Measurements from ENCODE around the gene AP5Z1.

The AP5Z1 gene

DNA sequence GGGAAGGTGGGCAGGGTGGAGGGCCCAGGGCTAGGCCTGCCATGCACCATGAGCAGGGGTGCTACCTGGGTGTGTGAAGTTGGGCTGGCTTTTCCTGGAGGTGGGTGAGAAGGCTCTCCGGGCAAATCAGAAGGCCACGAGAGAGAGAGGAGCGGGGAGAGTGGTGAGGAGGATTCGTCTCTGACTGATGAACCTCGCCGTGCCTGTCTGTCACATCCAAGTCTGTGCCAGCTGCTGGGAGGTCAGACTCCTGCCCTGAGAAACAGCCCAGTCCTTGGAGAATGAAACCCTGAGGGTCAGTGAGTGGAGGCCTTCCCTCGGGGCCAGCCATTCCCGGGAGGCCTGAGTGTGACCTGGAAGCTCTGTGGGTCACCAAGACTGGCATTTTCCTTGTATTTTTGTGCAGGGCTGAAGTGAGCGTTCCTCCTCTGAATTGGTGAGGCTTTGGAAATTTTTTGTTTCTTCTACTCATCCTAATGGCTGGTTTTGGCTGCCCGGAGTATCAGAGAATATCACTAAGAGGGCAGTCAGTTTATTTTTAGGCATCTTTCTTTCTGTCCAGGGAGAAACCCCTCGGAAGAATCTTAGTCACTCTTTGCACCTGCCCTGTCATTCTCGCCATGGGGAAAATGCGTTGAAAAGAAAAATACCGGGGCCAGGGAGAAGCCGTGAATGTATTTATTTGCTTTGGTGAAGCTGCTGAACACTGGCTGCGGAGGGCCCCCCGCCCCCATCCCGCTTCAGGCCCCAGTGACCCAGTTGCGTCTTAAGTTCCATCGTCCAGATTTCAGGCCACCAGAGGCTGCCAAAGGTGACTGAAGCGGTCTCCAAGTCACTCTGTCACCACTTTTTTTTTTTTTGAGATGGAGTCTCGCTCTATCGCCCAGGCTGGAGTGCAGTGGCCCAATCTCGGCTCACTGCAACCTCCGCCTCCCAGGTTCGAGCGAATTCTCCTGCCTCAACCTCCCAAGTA is 6.5 kb upstream of the AP5Z1 start:
- no peak for DNase-seq

- DNase-seq, result no peak
These were observed 5.7 kb upstream of the AP5Z1 start for GRCh38 chr7:4769761-4770160.

- DNase-seq, result no peak
These were observed 4.5 kb upstream of the AP5Z1 start for GRCh38 chr7:4770886-4771285.

- no peak for DNase-seq
These were observed 3.7 kb upstream of the AP5Z1 start for GRCh38 chr7:4771737-4772136.

GRCh38 chr7:4772306-4772705 is 3.1 kb upstream of the AP5Z1 start:
- no peak for DNase-seq

- DNase-seq, result no peak
These were observed 1.4 kb upstream of the AP5Z1 start for GRCh38 chr7:4774007-4774406.

DNA sequence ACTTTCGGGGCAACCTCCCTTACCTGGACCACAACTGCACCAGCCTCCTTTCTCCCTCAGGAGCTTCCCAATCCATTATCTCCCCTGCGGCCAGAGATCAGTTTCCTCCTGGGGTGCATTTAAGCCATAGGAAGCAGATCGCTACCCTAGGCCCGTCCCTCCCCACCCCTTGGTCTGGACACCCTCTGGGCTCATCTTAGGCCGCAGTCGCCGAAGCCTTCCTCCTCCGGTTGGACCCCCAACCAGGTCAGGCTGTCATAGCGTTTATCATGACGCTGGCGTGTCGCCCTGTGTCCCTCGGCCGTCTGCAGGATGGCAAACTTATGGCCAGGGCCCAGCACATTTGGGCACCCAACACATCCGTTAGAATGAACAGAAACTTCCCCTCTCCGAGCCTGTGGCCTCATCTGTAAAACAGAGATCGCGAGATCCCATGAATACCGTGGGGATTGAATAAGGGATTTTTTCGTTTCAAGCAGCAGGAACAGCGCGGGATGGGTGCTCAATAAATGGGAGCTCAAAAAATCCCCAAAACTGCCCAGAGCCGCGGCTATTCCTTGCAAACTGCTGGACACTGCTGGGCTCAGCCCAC is 669 bp upstream of the AP5Z1 start:
- DNase-seq, result peak; percentile 87 to 90 (median 88)

DNA sequence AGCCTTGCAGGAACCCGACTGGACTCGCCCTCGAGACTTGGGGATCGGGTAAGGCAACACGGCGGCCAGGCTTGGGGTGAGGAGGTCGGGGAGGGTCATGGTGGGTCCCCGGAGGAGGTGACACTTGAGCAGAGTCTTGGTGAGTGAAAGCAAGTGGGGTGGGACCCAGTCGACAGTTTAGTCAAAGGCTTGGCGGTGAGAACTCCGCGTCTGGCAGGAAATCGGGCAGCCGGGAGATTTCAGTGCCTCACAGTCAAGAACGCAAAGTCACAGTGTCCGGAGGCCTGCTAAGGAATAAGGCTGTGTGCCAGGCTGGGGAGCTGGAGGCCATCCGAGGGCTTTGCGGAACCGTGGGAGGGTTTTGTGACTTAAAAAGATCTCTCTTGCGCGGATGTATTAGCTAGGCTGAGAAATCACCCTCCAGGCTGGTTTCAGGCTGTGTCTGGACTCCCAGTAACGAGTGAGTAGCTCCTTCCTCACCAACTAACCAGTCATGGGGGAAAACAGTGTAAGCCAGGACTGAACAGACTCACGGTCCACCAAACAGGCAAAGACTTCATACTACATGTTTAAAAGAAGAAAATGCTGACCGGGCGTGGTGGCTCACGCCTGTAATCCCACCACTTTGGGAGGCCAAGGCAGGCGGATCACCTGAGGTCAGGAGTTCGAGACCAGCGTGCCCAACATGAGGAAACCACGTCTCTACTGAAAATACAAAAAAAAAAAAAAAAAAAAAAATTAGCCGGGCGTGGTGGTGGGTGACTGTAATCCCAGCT is 613 bp downstream of the AP5Z1 start:
- DNase-seq, result peak; percentile 74 to 85 (median 79)

GRCh38 chr7:4779118-4779517 is 3.7 kb downstream of the AP5Z1 start:
- DNase-seq, result no peak

GRCh38 chr7:4781366-4782069 is 6.1 kb downstream of the AP5Z1 start:
- DNase-seq, result no peak

GRCh38 chr7:4782333-4783291 is 7.2 kb downstream of the AP5Z1 start:
- DNase-seq, result no peak

- no peak for DNase-seq
These were observed 7.8 kb downstream of the AP5Z1 start for GRCh38 chr7:4783292-4783652.

GRCh38 chr7:4783762-4784351 is 8.4 kb downstream of the AP5Z1 start:
- no peak for DNase-seq

DNA sequence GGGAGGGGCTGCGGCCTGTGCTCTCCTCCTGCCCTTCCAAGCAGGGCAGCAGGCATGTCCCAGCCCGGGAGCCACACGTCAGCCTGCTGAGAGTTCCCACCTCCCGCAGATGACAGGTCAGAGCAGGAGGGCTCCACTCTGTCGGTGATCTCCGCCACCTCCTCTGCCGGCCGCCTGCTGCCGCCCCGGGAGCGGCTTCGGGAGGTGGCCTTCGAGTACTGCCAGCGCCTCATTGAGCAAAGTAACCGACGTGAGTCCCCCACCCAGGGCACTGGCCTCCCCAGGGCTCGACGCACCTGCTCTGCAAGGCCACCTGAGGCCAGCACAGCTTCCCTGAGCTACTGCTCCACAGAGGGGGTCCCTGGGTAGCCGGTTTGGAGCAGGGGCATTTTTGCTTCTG is 9.4 kb downstream of the AP5Z1 start:
- no peak for DNase-seq

- DNase-seq, result no peak
These were observed 9.9 kb downstream of the AP5Z1 start for GRCh38 chr7:4785371-4785770.

- DNase-seq, result no peak
These were observed 10.6 kb downstream of the AP5Z1 start for GRCh38 chr7:4786015-4786414.

DNA sequence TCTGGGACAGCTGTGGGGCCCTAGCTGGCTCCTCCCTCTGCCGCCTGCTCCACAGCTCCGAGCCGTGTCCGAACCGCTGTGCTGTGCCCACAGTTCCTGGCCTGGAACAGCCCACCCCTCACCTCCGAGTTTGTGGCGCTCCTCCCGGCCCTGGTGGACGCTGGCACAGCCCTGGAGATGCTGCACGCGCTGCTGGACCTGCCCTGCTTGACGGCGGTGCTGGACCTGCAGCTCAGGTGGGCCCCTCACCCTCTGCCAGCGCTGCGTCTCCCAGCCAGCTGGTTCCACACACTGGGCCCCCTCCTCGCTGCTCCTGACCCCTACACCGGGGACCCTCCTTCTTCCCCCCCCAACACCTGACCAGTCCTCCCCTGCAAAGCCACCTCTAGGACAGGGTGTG is 12.1 kb downstream of the AP5Z1 start:
- no peak for DNase-seq

DNA sequence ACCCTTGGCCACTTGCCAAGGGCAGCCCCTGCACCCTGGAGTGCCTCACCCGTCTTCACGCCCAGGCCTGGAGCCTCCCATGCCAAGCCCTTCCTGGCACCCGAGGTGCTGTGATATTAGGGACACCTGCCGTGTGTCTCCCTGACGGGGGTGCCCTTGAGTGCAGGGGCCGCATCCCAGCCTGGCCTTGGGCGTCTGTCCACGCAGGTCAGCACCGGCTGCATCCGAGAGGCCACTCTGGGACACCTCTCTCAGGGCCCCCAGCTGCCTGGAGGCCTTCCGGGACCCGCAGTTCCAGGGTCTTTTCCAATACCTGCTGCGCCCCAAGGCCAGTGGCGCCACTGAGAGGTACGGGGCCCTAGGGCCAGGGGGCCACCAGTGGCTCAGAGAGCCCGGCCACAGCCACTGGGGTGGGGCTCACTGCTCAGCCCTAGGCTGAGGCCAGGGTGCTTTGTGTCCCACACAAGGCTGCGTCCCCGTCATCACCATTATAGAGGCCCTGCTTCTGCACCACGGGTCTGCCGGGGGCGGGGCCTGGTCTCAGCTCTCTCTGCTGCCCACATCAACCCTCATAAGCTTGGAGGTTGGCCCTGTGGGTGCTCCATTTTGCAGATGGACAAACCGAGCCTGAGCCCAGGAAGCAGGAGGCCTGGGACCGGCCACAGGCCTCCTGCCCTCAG is 12.7 kb downstream of the AP5Z1 start:
- no peak for DNase-seq

GRCh38 chr7:4788627-4789189 is 13.3 kb downstream of the AP5Z1 start:
- no peak for DNase-seq
